DND-41 (cell line): ENCODE results near the gene PIGU.

Source experiments
- EZH2 ChIP-seq: IDR thresholded peaks from 3 replicates; pipeline ENCODE4 v1.6.1; 2012; ENCODE audit warnings: borderline replicate concordance, low read depth, mild to moderate bottlenecking, moderate library complexity, low read length, inconsistent platforms; ENCODE audit not compliant: severe bottlenecking
- TF ChIP-seq, protein P1 (sequence below): IDR thresholded peaks from 2 replicates; pipeline ENCODE4 v1.5.1; 2012; ENCODE audit warnings: borderline replicate concordance, low read length, moderate library complexity, mild to moderate bottlenecking; ENCODE audit not compliant: poor library complexity, severe bottlenecking; ENCODE audit errors: extremely low read depth

DNA sequence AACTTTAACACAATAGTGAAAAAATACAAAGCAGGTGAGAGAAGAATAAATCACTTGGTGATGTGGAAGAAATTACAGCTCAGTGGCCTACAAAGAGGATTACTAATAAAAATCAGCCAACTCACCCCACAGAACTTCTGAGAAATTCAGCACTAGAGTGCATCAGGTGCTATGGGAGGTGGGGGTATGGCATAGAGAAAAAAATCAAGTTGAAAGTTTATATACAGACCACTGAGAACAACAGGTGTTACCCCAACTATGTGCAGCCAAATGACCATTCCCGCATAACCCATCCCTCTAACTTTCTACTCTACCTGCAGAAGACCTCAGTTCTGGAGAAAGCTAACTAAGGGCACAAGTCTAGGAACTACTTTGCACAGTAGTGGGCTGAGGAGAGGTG lies 47.0 kb downstream of the PIGU start:
- TF ChIP-seq, protein P1, sequence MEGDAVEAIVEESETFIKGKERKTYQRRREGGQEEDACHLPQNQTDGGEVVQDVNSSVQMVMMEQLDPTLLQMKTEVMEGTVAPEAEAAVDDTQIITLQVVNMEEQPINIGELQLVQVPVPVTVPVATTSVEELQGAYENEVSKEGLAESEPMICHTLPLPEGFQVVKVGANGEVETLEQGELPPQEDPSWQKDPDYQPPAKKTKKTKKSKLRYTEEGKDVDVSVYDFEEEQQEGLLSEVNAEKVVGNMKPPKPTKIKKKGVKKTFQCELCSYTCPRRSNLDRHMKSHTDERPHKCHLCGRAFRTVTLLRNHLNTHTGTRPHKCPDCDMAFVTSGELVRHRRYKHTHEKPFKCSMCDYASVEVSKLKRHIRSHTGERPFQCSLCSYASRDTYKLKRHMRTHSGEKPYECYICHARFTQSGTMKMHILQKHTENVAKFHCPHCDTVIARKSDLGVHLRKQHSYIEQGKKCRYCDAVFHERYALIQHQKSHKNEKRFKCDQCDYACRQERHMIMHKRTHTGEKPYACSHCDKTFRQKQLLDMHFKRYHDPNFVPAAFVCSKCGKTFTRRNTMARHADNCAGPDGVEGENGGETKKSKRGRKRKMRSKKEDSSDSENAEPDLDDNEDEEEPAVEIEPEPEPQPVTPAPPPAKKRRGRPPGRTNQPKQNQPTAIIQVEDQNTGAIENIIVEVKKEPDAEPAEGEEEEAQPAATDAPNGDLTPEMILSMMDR: no peak
- TF ChIP-seq EZH2: no peak
